LNCAP (cell line): Measurements from ENCODE around the gene TDG.

ENCODE experiments used
- CTCF ChIP-seq: fragments of 450-650 bp; IDR thresholded peaks from 2 replicates; pipeline ENCODE4 v1.5.1; 2017; ENCODE audit warnings: mild to moderate bottlenecking

The TDG gene

DNA sequence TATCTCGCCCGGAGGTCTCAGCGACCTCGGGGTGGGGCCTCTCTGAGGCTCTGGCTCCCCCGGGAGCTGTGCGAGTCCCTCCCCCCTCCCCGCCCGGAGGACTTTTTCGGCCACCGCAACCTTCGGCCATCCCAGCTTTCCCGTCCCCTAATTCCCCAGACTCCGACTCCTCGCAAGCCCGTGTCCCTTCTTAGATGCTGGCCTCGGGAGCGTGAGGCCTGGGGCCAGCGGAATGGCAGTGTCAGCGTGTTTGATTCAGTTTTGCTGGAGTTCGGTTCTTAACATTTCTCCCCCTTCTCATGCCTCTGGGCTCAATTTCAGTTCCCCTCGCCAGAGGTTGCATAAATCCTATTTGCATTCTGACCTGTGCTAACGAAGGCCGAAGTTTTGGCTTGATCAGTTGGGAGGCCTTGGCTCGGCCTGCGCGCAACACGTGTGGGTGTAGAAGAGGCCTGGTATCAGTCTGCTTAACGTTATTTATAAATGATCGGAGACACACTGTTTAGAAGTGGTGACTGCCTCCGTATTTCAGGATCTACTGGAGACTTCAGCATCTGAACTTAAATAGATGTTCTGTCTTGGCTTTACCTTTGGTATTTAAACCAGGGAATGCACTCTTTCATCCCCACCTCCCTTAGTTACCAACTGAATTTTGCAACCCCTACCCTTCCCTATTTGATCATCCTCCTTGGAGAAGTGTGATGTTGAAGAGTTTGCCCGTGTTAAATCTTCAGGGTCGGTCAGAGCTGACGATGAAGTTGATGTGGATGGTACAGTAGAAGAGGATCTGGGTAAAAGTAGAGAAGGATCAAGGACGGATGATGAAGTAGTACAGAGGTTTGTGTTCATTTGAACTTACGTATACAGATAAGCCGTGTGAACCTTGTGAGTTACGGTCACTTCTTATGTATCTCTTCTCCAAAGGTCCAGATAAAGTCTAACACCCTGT lies 34.6 kb upstream of the TDG start:
- TF ChIP-seq CTCF, result no peak

- TF ChIP-seq CTCF, result no peak
Observed at GRCh38 chr12:103933237-103933636, 32.4 kb upstream of the TDG start.

DNA sequence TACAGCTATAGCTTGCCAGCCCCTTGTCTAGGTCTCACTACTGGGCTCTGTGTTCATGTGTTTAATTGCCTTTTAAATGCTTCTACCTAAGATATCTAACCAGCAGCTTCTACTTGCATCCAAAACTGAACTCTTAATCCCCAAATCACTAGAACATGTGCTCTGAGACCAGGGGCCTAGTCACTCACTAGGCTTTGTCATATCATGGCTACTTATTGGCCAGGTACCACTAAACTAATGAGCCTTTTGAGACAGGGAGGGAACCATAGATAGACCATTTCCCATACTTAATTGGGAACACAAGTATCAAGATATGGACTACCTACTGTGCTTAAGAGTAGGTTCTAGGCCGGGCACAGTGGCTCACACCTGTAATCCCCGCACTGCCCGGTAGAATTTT lies 29.0 kb upstream of the TDG start:
- no peak for TF ChIP-seq CTCF

DNA sequence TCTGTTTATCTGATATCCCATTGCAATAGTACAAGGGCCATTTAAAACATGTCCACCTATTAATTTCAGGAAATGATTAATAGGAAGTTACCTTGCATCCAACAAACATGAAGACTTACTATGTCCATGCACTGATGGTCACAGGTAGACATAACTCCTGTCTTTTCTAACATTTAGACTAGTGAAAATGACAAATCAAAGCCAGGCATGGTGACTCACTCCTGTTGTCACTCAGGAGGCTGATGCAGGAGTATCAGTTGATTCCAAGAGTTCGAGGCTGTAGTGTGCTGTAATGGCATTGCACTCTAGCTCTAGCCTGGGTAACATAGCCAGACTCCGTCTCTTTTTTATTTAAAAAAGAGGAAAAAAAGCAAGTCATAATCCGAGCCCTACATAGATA lies 20.7 kb upstream of the TDG start:
- no peak for TF ChIP-seq CTCF

DNA sequence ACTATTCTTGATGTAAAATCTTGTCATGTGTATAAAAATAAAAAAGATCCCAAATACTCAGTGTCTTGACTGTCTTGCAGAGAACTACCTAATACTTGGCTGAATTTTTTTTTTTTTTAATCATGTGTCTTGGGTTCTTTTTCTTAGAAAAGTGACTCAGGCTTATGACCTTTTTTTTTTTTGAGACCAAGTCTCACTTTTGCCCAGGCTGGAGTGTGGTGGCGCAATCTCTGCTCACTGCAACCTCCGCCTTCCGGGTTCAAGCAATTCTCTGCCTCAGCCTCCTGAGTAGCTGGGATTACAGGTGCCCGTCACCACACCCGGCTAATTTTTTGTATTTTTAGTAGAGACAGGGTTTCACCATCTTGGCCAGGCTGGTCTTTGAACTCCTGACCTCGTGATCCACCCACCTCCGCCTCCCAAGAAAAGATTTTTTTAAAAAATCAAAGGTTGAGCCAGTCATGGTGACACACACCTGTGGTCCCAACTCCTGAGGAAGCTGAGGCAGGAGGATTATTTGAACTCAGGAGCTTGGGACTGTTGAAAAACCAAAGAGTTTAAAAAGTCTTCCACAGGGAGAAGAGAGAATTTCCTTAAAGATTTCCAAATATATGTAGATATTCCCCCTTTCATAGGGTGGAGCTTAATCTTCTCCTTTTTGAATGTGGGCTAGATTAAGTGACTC lies 17.7 kb upstream of the TDG start:
- TF ChIP-seq CTCF, result no peak

DNA sequence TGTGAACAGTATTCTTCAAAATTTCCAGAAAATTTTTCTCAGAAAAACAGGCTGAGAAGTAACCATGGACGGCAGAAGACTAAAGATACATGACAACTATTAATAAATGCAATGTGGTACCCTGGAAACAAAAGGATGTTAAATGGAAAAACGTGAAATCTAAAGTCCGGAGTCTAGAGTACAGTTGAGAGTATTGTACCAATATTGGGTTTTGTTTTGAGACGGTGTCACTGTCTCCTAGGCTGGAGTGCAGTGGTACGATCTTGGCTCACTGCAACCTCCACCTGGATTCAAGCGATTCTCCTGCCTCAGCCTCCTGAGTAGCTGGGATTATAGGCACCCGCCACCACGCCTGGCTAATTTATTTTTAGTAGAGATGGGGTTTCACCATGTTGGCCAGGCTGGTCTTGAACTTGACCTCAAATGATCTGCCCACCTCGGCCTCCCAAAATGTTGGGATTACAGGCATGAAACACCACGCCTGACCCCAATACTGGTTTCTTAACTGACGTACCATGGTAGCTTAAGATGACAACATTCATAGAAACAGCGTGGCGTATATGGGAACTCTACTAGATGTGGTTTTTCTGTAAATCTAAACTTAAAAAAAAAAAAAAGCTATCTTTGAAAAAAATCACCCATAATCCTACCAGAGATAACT lies 16.8 kb upstream of the TDG start:
- TF ChIP-seq CTCF, result no peak

GRCh38 chr12:103952497-103952896 lies 13.2 kb upstream of the TDG start:
- no peak for TF ChIP-seq CTCF
